Stimulated activated CD8-positive, alpha-beta memory T cell treated with anti-CD3 and anti-CD28 coated beads, Interleukin-12 subunit alpha, Interleukin-12 subunit beta, amount 100 ng/mL, for 24 hours (primary cell): Measurements from ENCODE around the gene PANX2.

Experiments
- DNase-seq: peaks from one replicate; pipeline ENCODE4 v3.0.0-alpha.2; 2020; ENCODE audit errors: extremely low read depth

The PANX2 gene

DNA sequence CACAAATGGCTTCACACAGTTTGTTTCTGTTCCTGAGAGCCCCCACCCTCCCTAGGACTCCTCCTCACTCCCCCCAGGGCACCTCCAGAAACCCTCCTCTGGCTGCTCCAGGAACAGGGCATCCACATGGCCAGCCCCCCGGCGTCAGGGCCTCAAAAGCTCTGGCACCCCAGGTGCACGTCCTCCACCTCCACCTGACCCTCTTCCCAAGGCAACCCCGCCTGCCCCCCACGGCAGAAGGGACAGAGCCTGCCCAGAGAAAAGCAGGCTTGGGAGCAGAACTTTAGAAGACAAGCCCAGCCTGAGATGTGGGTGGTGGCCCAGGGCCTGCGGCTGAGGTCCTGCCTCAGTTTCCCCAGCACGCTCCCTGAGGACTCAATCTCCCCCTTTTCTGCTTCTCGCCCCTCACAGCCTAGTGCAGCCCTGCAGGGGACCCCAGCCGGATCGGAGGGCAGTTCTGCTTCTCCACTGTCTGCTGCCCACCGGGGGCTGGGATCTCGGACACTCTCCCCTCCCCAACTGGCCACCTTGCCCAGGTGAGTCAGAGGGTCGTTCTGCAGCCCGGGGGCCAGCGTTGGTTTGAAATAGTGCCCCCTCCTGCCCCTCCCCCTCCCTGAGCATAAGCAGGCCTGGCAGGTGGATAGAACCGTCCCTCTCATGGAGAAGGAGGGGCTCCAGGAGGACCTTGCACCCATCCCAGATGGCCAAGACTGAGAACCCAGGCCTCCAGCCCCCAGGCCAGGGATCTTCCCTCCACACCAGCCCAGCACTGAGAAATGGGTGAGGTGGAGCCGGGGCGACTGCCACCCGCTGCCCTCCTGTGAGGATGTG is 12.8 kb downstream of the PANX2 start:
- no peak for DNase-seq

DNA sequence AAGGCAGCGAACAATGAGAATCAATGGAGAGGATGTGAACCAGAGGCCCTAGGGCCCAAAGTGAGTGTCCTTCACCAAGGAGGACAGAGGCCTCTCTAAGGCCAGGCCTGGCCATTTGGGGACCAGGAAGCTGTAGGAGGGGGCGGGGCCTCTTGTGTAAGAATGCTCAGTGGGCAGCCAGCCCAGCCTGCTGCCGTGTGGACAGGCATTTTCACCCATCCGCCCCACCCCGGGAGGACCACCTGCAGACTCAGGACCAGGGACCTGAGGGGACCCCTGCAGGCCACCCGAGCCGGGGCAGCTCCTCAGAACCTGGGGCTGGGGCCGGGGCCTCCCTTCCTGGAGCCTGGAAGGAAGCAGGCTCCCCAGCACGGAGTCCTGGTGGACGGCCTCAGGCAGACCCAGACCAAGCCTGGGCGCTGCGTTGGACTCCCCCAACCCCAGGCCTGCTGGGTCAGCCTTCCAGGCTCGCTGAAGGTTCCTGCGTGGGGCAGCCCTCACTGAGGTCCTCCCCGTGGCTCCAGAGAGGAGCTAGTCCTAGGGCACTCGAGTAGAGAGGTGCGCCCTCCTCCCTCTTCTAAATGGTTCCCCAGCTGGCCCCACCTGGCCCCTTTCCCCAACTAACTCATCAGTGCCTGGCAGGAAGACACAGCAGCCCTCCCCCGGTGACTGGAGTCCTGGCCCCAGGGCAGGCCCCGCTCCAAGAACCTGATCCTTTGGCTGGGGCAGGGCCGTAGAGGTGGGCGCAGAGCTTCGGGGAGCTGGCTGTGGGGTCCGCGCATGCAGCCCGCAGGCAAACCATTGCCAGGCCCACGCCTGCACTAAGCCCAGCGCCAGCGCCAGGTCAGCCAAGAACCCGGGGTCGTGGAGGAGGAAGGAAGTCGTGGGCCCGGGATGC is 13.7 kb downstream of the PANX2 start:
- DNase-seq: no peak

DNA sequence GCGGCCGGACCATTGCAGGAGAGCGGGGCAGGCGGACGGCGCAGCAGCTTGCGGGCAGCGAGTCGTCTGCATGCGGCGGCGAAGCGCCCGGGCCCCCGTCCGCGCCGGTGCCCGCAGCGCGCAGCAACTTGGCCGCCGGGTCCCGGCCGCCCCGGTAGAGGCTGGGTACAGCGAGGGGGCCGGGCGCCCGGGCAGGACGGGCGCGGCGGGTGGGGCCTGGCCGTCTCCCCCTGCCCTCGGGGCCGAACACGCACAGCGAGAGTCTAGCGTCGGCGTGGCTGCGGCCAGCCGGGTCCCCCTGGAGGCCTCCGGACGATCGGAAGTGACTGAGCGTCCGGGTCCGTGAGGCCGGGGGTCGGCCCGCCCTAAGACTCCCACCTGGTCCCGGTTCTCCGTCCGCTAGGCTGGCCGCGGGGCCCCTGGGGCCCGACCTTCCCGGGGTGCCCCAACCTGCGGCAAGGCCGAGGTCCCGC is 14.4 kb downstream of the PANX2 start:
- no peak for DNase-seq

DNA sequence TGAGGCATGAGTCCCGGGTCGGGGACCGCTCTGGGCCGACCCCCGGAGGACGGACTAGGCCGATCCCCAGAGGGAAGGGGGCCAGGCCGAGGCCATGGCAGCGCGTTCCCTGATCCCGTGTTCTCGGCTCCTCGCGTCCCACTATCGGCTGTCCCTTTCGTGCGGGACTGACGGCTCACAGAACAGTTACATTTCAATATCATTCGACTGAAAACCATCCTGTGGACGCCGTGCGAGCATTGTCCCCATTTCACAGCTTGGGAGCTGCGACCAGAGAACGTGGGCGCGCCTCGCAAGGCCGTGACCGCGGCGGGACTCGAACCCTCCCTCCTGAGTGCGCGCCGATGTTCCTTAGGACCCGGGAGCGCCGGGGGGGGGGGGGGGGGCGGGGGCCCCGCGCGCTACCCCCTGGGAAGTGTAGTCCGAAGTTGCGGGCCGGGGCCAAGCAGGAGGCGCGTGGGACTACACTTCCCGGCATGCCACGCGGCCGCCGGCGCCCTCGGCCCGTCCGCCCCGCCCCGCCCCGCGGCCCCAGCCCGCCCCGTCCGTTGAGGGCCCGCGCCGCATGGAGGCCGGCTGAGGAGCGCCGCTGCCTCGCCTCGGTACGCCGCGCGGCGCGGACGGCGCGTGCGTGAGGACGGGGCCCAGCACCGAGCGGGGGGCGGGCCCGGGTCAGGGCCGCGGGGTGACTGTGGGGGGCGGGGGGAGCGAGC is 15.0 kb downstream of the PANX2 start, which contains the start of gene TRABD:
TRABD (plus strand) TSS at position 539 of the 713 bp plus-strand sequence. CDS start 7,148 bp downstream, outside the sequence.
- peak; percentile 74 for DNase-seq

DNA sequence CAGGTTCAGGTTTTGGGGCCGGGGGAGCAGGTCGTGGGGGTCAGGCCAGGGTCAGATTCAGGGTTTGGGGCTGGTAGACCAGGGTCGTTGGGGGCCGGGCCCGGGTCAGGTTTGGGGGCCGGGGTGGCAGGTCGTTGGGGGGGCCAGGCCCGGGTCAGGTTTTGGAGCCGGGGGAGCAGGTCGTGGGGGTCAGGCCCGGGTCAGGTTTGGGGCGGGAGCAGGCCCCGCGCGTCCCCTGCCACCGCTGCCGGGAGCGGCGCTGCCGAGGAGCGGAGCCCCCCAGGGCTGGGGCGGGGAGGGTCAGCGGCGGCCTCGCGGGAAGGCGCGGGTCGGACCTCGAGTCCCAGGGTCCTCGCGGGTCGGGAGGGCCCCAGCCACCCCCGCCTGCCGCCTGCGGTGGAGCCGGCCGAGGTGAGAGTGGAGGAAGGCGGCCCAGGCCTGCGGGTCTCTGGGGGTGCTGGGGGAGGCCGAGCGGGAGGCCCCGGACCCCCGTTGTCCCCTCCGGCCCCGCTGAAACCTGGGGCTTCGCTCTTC is 15.7 kb downstream of the PANX2 start:
- DNase-seq: no peak

DNA sequence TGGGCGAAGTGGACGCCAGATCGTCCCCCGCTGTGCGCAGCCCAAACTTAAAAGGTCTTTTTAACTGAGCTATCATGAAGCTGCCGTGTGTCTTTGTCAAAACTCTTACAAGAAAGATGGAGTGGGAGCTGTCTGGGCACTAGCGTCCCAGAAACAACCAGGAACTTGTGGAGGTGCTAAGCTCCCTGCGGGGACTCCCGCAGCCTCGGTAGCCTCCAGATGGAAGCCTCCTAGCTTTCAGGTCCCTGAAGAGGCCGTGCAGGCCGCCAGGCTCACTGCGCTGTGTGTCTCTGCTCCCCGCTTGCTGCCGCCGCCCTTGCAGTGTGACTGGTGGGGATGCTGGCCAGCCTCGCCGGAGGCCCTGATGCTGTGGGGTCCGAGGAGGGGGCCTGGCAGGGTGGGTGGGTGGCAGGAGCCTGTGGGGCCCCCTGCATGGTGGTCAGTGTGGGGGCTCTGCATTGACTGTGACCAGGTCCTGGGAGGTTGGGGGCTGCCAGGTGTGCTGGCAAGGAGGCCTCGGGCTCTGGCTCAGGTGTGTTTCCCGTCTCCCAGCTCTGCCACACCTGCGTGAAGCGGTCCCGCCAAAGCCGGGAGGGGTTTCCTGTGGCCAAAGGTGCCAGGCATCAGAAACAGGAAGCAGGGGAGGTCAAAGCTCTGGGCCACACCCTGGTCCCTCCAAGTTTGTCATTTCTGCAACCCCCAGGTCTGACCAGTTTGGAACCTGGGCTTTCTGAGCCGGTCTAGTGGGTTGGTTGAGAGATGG is 16.4 kb downstream of the PANX2 start:
- DNase-seq: no peak

DNA sequence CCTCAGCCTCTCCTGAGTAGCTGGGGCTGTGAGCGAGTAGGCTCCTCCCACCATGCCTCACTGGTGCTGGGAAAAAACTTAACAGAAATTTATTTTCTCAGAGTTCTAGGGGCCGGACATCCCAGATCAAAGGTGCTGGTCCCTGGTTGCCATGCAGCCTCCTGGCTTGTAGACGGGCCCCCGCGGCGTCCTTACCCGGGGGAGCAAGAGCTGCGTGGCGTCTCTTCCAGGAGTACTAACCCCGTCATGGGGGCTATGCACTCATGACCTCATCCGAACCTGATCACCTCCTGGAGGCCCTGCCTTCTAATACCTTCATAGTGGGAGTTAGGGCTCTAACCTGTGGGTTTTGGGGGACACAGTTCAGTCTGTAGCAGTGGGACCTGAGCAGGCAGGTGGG is 17.8 kb downstream of the PANX2 start:
- DNase-seq: no peak

DNA sequence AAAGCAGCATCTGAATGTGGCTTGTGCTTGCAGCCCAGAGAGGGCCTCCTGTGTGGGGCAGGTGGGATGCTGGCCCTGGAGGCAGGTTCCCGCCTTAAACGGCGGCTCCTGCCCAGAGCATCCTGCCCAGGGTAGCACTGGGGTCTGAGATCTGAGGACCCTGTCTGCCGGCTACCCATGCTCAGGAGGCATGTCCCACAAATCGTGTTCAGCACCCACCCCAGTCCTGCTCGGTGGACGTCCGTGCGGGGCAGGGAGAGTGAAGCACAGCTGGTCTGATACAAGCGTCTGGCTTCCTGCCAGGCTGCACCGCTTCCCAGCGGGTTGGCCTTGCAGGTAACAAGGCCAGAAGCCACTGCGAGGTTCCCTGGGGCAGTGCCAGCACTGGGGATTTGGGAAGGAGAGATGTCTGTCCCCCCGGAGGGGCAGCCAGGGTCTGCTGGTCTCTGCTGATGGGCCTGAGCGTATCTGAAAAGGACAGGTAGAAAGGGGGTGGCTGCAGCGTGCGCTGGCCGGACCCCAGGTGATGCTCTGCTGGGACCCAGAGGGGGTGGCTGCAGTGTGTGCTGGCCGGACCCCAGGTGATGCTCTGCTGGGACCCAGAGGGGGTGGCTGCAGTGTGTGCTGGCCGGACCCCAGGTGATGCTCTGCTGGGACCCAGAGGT is 18.8 kb downstream of the PANX2 start:
- DNase-seq: no peak

DNA sequence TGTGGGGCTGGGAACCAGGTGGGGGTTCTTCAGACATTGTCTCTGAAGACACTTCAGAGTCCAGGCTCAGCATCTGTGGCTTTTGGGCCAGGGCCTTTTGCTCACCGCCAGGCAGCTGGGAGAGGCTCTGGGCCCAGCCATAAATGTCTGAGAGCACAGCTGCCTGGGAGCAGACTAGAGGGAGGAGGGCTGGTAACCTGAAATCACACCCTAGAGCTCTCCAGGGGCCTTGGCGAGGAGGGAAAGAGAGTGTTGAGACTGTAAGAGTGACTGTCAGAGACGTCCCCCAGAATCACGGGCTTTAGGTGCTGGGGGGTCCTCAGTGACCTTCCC is 19.3 kb downstream of the PANX2 start:
- no peak for DNase-seq

DNA sequence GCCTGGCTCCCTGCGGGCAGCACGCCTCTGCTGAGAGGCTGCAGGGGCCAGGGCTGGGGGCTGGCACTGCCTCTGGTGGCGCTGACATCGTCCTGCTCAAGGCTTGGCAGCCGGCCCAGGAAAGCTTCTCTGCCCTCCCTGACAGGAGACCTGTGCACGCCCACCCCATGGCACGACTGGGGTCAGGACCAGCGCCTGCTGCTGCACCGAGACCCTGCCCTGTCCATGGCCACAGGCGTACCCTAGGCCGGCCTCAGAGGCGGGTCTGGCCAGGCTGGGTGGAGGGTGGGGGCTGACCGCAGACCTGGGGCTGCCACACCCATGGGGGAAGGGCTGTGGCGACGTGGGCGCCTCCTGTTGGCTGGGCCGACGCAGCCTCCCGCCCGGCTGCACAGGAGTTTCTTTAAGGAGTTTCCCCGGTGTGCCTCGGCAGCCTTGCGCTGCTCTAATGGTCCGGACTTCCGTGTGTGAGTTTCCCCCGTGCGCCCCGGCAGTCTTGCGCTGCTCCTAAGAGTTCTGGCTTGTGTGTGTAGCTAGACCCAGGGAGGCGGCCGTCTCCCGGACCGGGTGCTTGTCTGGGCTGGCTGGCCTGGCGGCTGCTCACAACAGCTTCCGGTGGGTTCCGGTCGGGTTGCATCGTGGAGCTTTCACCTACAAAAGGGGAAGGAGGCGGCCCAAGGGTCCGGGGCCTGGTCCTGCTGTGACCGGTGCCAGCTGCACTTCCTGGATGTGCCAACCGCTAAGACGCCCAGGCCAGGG is 19.8 kb downstream of the PANX2 start:
- DNase-seq: peak; percentile 35

DNA sequence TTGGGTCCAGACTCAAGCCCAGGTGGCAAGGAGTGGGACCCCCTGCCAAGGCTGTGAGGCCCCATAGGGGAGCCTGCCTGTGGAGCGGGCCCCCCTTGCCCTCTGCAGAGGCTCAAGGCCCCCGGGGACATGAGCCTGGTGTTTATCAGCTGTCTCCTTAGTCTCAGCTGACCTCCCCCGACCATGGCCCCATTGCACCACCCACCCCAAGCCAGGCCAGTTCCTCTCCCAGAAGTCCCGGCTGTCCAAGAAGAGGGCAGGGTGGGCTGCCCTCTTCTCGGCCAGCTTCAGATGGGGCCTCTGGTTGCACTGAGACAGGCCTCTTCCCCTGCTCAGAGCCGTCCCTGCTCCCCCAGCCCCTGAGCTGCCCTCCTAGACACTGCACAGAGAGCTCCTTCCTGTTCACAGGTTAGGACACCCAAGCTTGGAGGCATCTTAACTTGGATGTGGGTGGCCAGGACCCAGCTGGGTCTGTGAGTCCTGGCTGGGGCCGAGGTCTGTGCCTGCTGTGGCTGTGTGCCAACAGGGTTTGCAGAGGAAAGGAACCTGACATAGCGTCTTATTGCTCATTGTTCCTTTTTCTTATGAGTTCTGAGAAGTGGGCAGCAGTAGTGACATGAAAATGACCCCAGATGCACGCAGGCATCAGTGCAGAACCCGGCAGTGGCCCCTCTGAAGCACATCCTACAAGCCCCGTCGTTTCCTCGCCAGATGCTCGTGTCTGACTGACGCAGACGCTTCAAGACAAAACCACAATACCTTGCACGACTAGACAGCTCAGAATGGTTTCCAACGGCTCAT is 20.6 kb downstream of the PANX2 start:
- peak; percentile 40 for DNase-seq

DNA sequence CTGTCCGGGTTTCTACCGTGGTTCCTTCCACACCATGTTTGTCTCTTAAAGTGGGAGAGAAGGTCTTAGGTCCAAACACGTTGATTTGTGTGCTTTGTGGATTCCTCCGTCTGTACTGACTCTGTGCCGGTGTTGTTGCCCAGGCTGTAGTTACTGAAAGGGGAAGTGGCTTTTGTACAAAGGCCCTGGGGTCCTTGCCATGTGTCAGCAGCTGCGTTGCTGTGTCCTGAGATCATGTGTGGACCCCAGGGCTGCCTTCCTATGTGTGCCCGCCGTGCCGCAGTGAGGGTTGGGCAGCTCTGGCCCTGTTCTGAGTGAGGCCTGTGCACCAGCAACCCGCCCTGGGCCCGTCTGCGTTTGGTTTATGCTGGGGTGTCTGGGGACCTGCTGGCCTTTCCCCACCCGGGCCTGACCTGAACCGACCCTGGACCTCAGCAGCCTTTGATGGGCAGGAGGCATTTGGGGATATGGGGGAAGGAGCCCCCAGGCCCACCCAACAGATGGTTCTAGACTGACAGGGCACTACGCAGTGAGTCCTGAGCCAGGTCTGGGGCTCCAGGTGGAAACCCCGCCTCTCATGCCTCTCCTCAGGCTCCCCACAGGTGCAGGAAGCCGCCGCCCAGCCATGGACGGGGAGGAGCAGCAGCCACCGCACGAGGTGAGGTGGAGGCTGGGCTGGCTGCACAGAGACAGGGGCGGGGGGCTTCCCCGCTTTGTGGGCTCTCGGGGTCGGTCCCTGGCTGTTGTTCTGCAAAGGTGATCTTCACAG is 22.1 kb downstream of the PANX2 start:
- DNase-seq: no peak

DNA sequence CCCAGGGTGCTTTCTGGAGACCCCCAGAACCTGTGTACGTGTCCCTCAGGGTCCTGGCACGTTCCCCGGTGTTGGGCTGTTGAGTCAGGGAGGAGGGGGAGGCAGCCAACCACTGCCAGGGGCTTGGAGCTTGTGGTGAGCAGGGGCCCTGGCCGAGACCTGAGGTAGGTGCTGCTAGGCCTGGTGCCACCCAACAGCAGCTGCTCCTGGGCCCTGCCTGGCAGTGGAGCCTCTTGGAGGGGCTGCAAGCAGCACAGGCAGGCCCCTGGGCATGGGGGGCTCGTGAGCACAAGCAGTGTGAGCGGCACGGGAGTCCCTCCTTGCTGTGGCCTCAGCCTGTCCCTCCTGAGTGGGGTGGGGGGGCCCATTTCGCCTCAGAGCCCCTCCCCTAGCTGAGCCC is 23.1 kb downstream of the PANX2 start:
- DNase-seq: no peak

DNA sequence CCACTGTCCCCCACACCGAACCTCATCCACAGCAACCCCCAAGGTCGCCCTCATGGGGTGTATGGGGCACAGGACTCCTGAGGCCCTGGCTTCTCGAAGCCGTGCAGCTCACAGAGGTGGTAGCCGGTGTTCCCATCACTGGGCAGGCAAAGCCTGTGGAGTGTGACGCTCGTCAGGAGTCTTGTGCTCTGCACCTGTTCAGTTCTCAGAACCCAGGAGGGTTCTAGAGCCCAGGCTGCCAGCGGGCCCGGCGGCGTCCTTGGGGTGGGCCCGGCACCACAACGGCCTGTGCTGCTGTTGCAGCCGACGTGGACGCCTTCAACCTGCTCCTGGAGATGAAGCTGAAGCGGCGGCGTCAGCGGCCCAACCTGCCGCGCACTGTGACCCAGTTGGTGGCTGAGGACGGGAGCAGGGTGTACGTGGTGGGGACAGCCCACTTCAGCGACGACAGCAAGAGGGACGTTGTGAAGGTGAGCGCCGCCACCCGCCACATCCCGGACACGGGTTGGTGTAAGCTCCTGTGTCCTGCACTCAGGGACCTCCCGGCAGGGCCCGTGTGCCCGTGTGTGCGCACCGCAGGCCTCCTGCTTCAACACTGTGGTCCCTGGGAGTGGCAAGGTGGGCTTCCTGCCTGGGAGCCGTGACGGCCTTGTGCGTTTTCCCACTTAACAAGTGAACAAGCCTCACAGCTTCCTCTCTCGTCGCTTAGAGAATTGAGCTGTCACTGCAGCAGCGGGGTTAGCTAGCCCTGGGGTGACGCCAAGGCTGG is 23.7 kb downstream of the PANX2 start:
- no peak for DNase-seq

DNA sequence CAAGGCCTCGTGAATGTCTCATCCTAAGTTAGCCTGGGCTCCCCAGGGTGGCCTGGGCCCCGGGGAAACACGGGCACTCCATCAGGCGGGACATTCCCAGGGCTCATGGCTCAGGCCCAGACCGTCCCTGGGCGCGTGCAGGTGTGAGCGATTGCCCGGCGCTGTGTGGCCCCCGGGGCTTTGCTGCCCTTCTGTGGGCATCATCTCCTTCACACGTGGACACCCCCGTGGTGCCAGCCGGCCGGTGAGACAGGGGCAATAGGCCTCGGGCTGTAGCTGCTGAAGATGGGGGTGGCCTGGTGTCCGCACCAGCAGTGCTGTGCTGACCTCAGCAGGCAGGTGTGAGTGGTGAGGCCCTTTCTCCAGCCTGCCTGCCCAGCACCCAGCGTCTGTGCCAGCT is 25.7 kb downstream of the PANX2 start:
- no peak for DNase-seq

DNA sequence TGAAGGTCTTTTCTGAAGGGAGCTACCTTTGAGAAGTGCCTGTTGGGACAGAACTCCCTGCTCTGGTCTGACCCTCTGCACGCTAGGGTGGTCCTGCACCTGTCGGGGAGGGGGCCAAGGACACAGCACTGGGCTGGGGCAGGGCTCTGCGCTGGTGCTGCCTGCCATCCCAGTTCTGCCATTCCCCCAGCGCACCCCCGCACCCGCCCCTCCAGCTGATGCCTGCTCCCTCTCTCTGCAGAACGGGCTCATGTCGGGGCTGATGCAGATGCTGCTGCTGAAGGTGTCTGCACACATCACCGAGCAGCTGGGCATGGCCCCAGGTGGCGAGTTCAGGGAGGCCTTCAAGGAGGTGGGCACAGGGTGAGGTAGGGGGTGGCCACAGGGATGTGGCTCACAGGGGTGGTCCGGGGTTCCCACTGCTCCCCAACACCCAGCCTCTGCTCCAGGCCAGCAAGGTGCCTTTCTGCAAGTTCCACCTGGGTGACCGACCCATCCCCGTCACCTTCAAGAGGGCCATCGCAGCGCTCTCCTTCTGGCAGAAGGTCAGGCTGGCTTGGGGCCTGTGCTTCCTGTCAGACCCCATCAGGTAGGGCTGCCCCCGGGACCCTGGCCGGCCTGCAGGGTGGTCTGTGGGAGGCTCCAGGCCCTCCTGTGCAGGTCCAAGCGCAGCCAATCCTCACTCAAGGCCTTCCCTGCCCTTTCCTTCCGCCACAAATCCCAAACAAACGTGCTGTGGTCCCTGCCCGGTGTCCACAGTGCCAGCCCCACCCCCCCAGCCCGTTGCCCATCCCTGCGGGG is 26.7 kb downstream of the PANX2 start:
- DNase-seq: no peak
